Bronchial epithelial cell (primary cell): ENCODE measurements around the gene ZFR2. TPM values are rescaled to one million over a fixed set of nuclear protein-coding genes. Genes with fewer than 3 reads are reported as not detected.

Experiments
- DNase-seq: peaks from one replicate; pipeline ENCODE4 v3.0.0-alpha.2; 2010; ENCODE audit warnings: low read depth
- FAIRE-seq: peaks from 2 replicates; lab custom pipeline; 2011; peaks lifted over from hg19 to GRCh38; lab: Jason Lieb, UNC
- H3K27me3 ChIP-seq: 2 replicates; pipeline ENCODE4 v1.5.1; 2011; ENCODE audit warnings: low read length; ENCODE audit not compliant: control insufficient read depth, insufficient read depth
- H3K36me3 ChIP-seq: 2 replicates; pipeline ENCODE4 v1.5.1; 2011; ENCODE audit warnings: low read length; ENCODE audit not compliant: control insufficient read depth, insufficient read depth
- H3K4me3 ChIP-seq: 2 replicates; pipeline ENCODE4 v1.5.1; 2011; ENCODE audit warnings: mild to moderate bottlenecking, low read depth, low read length, control low read depth
- CTCF ChIP-seq: IDR thresholded peaks from 2 replicates; pipeline ENCODE4 v1.5.1; 2011; ENCODE audit warnings: mild to moderate bottlenecking, moderate library complexity, low read length, control low read depth, inconsistent platforms; ENCODE audit not compliant: insufficient read depth, severe bottlenecking
- total RNA-seq: library from RNA; depleted of rRNA; stranded (reverse); fragments of >200 nt; gene quantifications from 2 replicates; pipeline ENCODE4 v1.2.1, GENCODE V29; 2014

ZFR2 gene
- total RNA-seq, 1 donor from 2014 or later: not detected

- H3K27me3 ChIP-seq: no peaks in the 10 kb centered on the region
- DNase-seq (no peak), FAIRE-seq (no peak)
- no peak overlapping the region for H3K4me3 ChIP-seq
- no peak for TF ChIP-seq CTCF
- H3K36me3 ChIP-seq: no peaks in the 10 kb centered on the region
Measured at GRCh38 chr19:3907626-3908265, 38.9 kb upstream of the ZFR2 start.

- no peak for DNase-seq
- Histone ChIP-seq H3K4me3 (no peak overlapping the region), H3K36me3 (no peaks in the 10 kb centered on the region), H3K27me3 (no peaks in the 10 kb centered on the region)
- no peak for TF ChIP-seq CTCF
- no peak for FAIRE-seq
Measured at GRCh38 chr19:3904233-3904632, 35.4 kb upstream of the ZFR2 start.

GRCh38 chr19:3902317-3902973 is 33.6 kb upstream of the ZFR2 start:
- no peak for TF ChIP-seq CTCF
- H3K27me3 ChIP-seq: no peaks in the 10 kb centered on the region
- H3K36me3 ChIP-seq: no peaks in the 10 kb centered on the region
- FAIRE-seq: peak; percentile 13
- no peak overlapping the region for H3K4me3 ChIP-seq
- DNase-seq: no peak

GRCh38 chr19:3899531-3900294 is 30.9 kb upstream of the ZFR2 start:
- TF ChIP-seq CTCF: no peak
- no peaks in the 10 kb centered on the region for H3K36me3 ChIP-seq
- DNase-seq (no peak), FAIRE-seq (no peak)
- no peak overlapping the region for H3K4me3 ChIP-seq
- no peaks in the 10 kb centered on the region for H3K27me3 ChIP-seq

- Histone ChIP-seq H3K27me3 (no peaks in the 10 kb centered on the region), H3K4me3 (no peak overlapping the region), H3K36me3 (no peaks in the 10 kb centered on the region)
- no peak for TF ChIP-seq CTCF
- DNase-seq (no peak), FAIRE-seq (no peak)
Measured at GRCh38 chr19:3898426-3898825, 29.6 kb upstream of the ZFR2 start.
